Germinal center (tissue), 1 donor: ENCODE measurements around the gene MAD1L1.

Experiments used
- DNase-seq: peaks from one replicate; pipeline ENCODE4 v3.0.0; 2012; ENCODE audit warnings: mixed read lengths, low spot score

Gene MAD1L1

GRCh38 chr7:2200584-2200980 is 32.2 kb downstream of the MAD1L1 start:
- no peak for DNase-seq

- no peak for DNase-seq
Measured at GRCh38 chr7:2199956-2200583, 32.7 kb downstream of the MAD1L1 start.

- DNase-seq, result no peak
Measured at GRCh38 chr7:2199528-2199927, 33.2 kb downstream of the MAD1L1 start.

- DNase-seq, result no peak
Measured at GRCh38 chr7:2198760-2199159, 34.0 kb downstream of the MAD1L1 start.

- DNase-seq, result no peak
Measured at GRCh38 chr7:2198206-2198605, 34.5 kb downstream of the MAD1L1 start.

GRCh38 chr7:2197436-2198155 is 35.1 kb downstream of the MAD1L1 start:
- DNase-seq, result no peak

- no peak for DNase-seq
Measured at GRCh38 chr7:2196381-2197378, 36.1 kb downstream of the MAD1L1 start.

- no peak for DNase-seq
Measured at GRCh38 chr7:2195400-2196246, 37.1 kb downstream of the MAD1L1 start.

GRCh38 chr7:2193575-2194305 is 39.0 kb downstream of the MAD1L1 start:
- no peak for DNase-seq

GRCh38 chr7:2192831-2193534 is 39.8 kb downstream of the MAD1L1 start:
- no peak for DNase-seq

- no peak for DNase-seq
Measured at GRCh38 chr7:2191016-2191415, 41.7 kb downstream of the MAD1L1 start.

GRCh38 chr7:2190531-2190930 is 42.2 kb downstream of the MAD1L1 start:
- no peak for DNase-seq

- DNase-seq, result no peak
Measured at GRCh38 chr7:2186166-2186565, 46.6 kb downstream of the MAD1L1 start.

GRCh38 chr7:2185715-2186114 is 47.0 kb downstream of the MAD1L1 start:
- DNase-seq, result no peak

GRCh38 chr7:2182461-2182860 is 50.3 kb downstream of the MAD1L1 start:
- DNase-seq, result no peak

- no peak for DNase-seq
Measured at GRCh38 chr7:2181077-2181854, 51.5 kb downstream of the MAD1L1 start.

GRCh38 chr7:2180081-2180480 is 52.7 kb downstream of the MAD1L1 start:
- no peak for DNase-seq

- DNase-seq, result no peak
Measured at GRCh38 chr7:2175514-2175913, 57.2 kb downstream of the MAD1L1 start.

GRCh38 chr7:2175091-2175490 is 57.7 kb downstream of the MAD1L1 start:
- no peak for DNase-seq
